KMS-11 (cell line): ENCODE measurements around the gene PCNX1.

Source experiments
- H2AFZ ChIP-seq: fragments of 200-600 bp; sonication (generic); 2 replicates; pipeline ENCODE4 v1.6.1; 2016; ENCODE audit warnings: antibody characterized with exemption, mixed run types, low read depth
- H3K27ac ChIP-seq: fragments of 200-600 bp; sonication (generic); 2 replicates; pipeline ENCODE4 v1.6.1; 2016; ENCODE audit warnings: mild to moderate bottlenecking, mixed run types
- H3K27me3 ChIP-seq: fragments of 200-600 bp; sonication (generic); 2 replicates; pipeline ENCODE4 v1.6.1; 2017; ENCODE audit warnings: mild to moderate bottlenecking, low read depth, mixed run types, moderate library complexity; ENCODE audit not compliant: insufficient read depth
- H3K36me3 ChIP-seq: fragments of 200-600 bp; sonication (generic); 2 replicates; pipeline ENCODE4 v1.6.1; 2017; ENCODE audit warnings: mild to moderate bottlenecking, mixed run types; ENCODE audit not compliant: insufficient read depth
- H3K4me1 ChIP-seq: fragments of 200-600 bp; sonication (generic); 2 replicates; pipeline ENCODE4 v1.6.1; 2016; ENCODE audit warnings: mild to moderate bottlenecking, low read depth, mixed run types; ENCODE audit not compliant: poor library complexity, severe bottlenecking
- H3K4me2 ChIP-seq: fragments of 200-600 bp; sonication (generic); 2 replicates; pipeline ENCODE4 v1.7.0; 2016; ENCODE audit warnings: mild to moderate bottlenecking, mixed run types
- H3K4me3 ChIP-seq: fragments of 200-600 bp; sonication (generic); IDR thresholded peaks from 2 replicates; pipeline ENCODE4 v1.6.1; 2017; ENCODE audit warnings: low read depth, low read length, mixed read lengths; ENCODE audit not compliant: insufficient read depth
- H3K79me2 ChIP-seq: fragments of 200-600 bp; sonication (generic); 2 replicates; pipeline ENCODE4 v1.6.1; 2016; ENCODE audit warnings: low read depth, mixed run types; ENCODE audit not compliant: insufficient read depth
- H3K9ac ChIP-seq: fragments of 200-600 bp; sonication (generic); 2 replicates; pipeline ENCODE4 v1.6.1; 2016; ENCODE audit warnings: mild to moderate bottlenecking, mixed run types
- H4K20me1 ChIP-seq: fragments of 200-600 bp; sonication (generic); 2 replicates; pipeline ENCODE4 v1.6.1; 2016; ENCODE audit warnings: mild to moderate bottlenecking, mixed run types; ENCODE audit not compliant: insufficient read depth
- TF ChIP-seq, protein P1 (sequence below): fragments of 200-600 bp; sonication (generic); conservative IDR thresholded peaks from 2 replicates; pipeline ENCODE4 v1.6.1; 2017; ENCODE audit warnings: low read depth, mild to moderate bottlenecking, antibody characterized with exemption, low read length, moderate library complexity, mixed read lengths

The PCNX1 gene

GRCh38 chr14:71089971-71090370, 182.7 kb downstream of the PCNX1 start:
- Histone ChIP-seq H3K9ac (no peak overlapping the region), H3K27ac (no peak overlapping the region), H3K4me1 (no peaks in the 10 kb centered on the region), H4K20me1 (no peaks in the 10 kb centered on the region), H2AFZ (no peak overlapping the region), H3K36me3 (no peaks in the 10 kb centered on the region), H3K27me3 (no peaks in the 10 kb centered on the region), H3K4me2 (no peak overlapping the region), H3K79me2 (no peaks in the 10 kb centered on the region), H3K4me3 (no peak overlapping the region)
- TF ChIP-seq, protein P1, sequence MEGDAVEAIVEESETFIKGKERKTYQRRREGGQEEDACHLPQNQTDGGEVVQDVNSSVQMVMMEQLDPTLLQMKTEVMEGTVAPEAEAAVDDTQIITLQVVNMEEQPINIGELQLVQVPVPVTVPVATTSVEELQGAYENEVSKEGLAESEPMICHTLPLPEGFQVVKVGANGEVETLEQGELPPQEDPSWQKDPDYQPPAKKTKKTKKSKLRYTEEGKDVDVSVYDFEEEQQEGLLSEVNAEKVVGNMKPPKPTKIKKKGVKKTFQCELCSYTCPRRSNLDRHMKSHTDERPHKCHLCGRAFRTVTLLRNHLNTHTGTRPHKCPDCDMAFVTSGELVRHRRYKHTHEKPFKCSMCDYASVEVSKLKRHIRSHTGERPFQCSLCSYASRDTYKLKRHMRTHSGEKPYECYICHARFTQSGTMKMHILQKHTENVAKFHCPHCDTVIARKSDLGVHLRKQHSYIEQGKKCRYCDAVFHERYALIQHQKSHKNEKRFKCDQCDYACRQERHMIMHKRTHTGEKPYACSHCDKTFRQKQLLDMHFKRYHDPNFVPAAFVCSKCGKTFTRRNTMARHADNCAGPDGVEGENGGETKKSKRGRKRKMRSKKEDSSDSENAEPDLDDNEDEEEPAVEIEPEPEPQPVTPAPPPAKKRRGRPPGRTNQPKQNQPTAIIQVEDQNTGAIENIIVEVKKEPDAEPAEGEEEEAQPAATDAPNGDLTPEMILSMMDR, result no peak

- no peak overlapping the region for H3K27ac ChIP-seq
- H2AFZ ChIP-seq, result no peak overlapping the region
- no peaks in the 10 kb centered on the region for H3K79me2 ChIP-seq
- no peaks in the 10 kb centered on the region for H3K36me3 ChIP-seq
- H3K4me2 ChIP-seq, result no peak overlapping the region
- H4K20me1 ChIP-seq, result no peaks in the 10 kb centered on the region
- no peaks in the 10 kb centered on the region for H3K27me3 ChIP-seq
- H3K9ac ChIP-seq, result no peak overlapping the region
- TF ChIP-seq, protein P1, result no peak
- H3K4me1 ChIP-seq, result no peaks in the 10 kb centered on the region
- H3K4me3 ChIP-seq, result no peak overlapping the region
Measured at GRCh38 chr14:71094722-71095121, 187.5 kb downstream of the PCNX1 start.

DNA sequence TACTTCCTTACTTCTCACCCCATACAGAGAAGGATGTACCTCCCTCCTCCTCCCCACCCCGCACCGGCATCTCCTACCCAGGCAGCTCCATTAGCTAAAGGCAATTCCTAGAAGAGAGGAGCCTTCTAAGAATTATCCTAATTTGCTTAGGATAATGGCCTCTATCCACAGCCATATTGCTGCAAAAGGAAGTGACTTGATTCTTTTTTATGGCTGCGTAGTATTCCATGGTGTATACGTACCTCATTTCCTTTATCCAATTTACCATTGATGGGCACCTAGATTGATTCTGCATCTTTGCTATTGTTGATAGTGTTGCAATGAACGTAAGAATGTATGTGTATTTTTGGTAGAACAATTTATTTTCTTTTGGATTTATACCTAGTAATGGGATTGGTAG, 189.7 kb downstream of the PCNX1 start:
- TF ChIP-seq, protein P1, result no peak
- H2AFZ ChIP-seq, result no peak overlapping the region
- H3K36me3 ChIP-seq, result no peaks in the 10 kb centered on the region
- no peak overlapping the region for H3K27ac ChIP-seq
- H3K79me2 ChIP-seq, result no peaks in the 10 kb centered on the region
- no peak overlapping the region for H3K9ac ChIP-seq
- no peaks in the 10 kb centered on the region for H4K20me1 ChIP-seq
- H3K27me3 ChIP-seq, result no peaks in the 10 kb centered on the region
- H3K4me2 ChIP-seq, result no peak overlapping the region
- no peaks in the 10 kb centered on the region for H3K4me1 ChIP-seq
- no peak overlapping the region for H3K4me3 ChIP-seq

- no peaks in the 10 kb centered on the region for H4K20me1 ChIP-seq
- H3K36me3 ChIP-seq, result no peaks in the 10 kb centered on the region
- H2AFZ ChIP-seq, result no peak overlapping the region
- TF ChIP-seq, protein P1, result peak; percentile 67
- no peak overlapping the region for H3K27ac ChIP-seq
- no peak overlapping the region for H3K4me2 ChIP-seq
- H3K4me3 ChIP-seq, result no peak overlapping the region
- no peaks in the 10 kb centered on the region for H3K4me1 ChIP-seq
- no peaks in the 10 kb centered on the region for H3K27me3 ChIP-seq
- H3K79me2 ChIP-seq, result no peaks in the 10 kb centered on the region
- no peak overlapping the region for H3K9ac ChIP-seq
Measured at GRCh38 chr14:71103662-71104484, 196.6 kb downstream of the PCNX1 start.
